Panc1 (cell line): Measurements from ENCODE around the gene PTPDC1. TPM values are rescaled to one million over a fixed set of nuclear protein-coding genes. Genes with fewer than 3 reads are reported as not detected.

Experiments used
- ATAC-seq: fragments of 200-7000 bp; cut with Tn5 transposase; 2 replicates; pipeline ENCODE4 v1.9.1; 2020; ENCODE audit warnings: mild to moderate bottlenecking, moderate library complexity
- BruUV-seq: library from RNA; stranded (reverse); fragments of 400-500 nt; replicated peaks from 2 replicates; lab custom pipeline; 2021; lab: Mats Ljungman, UMichigan
- CTCF ChIA-PET: fragments of 300-600 bp; sonication (Branson Sonifier 250); formaldehyde crosslinking; loops from one replicate; lab custom pipeline; 2022; ENCODE audit warnings: antibody characterized with exemption; lab: Charles Lee
- POLR2A ChIA-PET: fragments of 300-600 bp; sonication (Branson Sonifier 250); formaldehyde crosslinking; loops from one replicate; lab custom pipeline; 2022; ENCODE audit warnings: antibody characterized with exemption; lab: Charles Lee
- DNase-seq: peaks from one replicate; pipeline ENCODE4 v3.0.0-alpha.2; 2010; ENCODE audit warnings: low read depth, low spot score
- H3K27ac ChIP-seq: 2 replicates; pipeline ENCODE4 v1.5.1; 2011; ENCODE audit warnings: mild to moderate bottlenecking, low read length, inconsistent platforms
- H3K27me3 ChIP-seq: fragments of 200-500 bp; sonication (Bioruptor generic); 2 replicates; pipeline ENCODE4 v1.6.0; 2014; ENCODE audit warnings: low read length, inconsistent platforms; ENCODE audit not compliant: control insufficient read depth, insufficient read depth
- H3K36me3 ChIP-seq: fragments of 200-500 bp; sonication (Bioruptor generic); 2 replicates; pipeline ENCODE4 v1.5.1; 2014; ENCODE audit warnings: inconsistent platforms, mild to moderate bottlenecking, low read length, moderate library complexity; ENCODE audit not compliant: control insufficient read depth, insufficient read depth
- H3K4me1 ChIP-seq: 2 replicates; pipeline ENCODE4 v1.5.1; 2011; ENCODE audit warnings: inconsistent platforms, mild to moderate bottlenecking, low read length, moderate library complexity; ENCODE audit not compliant: control insufficient read depth, insufficient read depth
- H3K4me3 ChIP-seq, 2 experiments: 2 replicates each; pipeline ENCODE4 v1.5.1; 2011 to 2012; ENCODE audit warnings: low read depth in 2 of 2, low read length in 2 of 2, mild to moderate bottlenecking in 2 of 2, inconsistent platforms in 1 of 2, moderate library complexity in 1 of 2
- H3K9me3 ChIP-seq: fragments of 200-500 bp; sonication (Bioruptor generic); 2 replicates; pipeline ENCODE4 v1.5.1; 2014; ENCODE audit warnings: low read depth, mild to moderate bottlenecking, inconsistent platforms, low read length, moderate library complexity; ENCODE audit not compliant: control insufficient read depth, insufficient read depth
- CTCF ChIP-seq: fragments of 450-650 bp; IDR thresholded peaks from 2 replicates; pipeline ENCODE4 v1.5.1; 2017; ENCODE audit warnings: mild to moderate bottlenecking
- POLR2AphosphoS5 ChIP-seq: IDR thresholded peaks from 2 replicates; pipeline ENCODE4 v1.6.1; 2012; ENCODE audit warnings: mild to moderate bottlenecking, low read depth, low read length, moderate library complexity
- REST ChIP-seq, 2 experiments: IDR thresholded peaks; 2 replicates each; pipeline ENCODE4 v1.6.1; 2011 to 2012; ENCODE audit warnings: low read depth in 2 of 2, control low read depth in 1 of 2, low read length in 1 of 2, mild to moderate bottlenecking in 1 of 2, moderate library complexity in 1 of 2; ENCODE audit not compliant: insufficient read depth in 1 of 2
- SIN3A ChIP-seq: IDR thresholded peaks from 2 replicates; pipeline ENCODE4 v1.6.1; 2012; ENCODE audit warnings: low read depth, mild to moderate bottlenecking, low read length, moderate library complexity, borderline replicate concordance; ENCODE audit not compliant: insufficient read depth
- TCF7L2 ChIP-seq: IDR thresholded peaks from 2 replicates; pipeline ENCODE4 v1.6.1; 2011; ENCODE audit warnings: mild to moderate bottlenecking, low read depth, low read length, inconsistent platforms
- in situ Hi-C: cut with HindIII; loops from 2 replicates; pipeline ENCODE4 v1.10.0; 2016; ENCODE audit warnings: low sequenced_read_pairs, low pct_unique_long_range_greater_than_20kb
- intact Hi-C: fragments of 100-400 bp; cut with micrococcal nuclease; formaldehyde crosslinking; loops from one replicate; pipeline ENCODE4 v1.10.0; 2022; ENCODE audit not compliant: unreplicated experiment
- total RNA-seq: library from RNA; stranded (reverse); gene quantifications from one replicate; pipeline ENCODE4 v1.2.1, GENCODE V29; 2021; ENCODE audit not compliant: unreplicated experiment

PTPDC1 gene
- total RNA-seq, 1 experiment from 2014 or later, result 10.6 TPM

GRCh38 chr9:94054716-94055115 is 29.5 kb upstream of the PTPDC1 start:
- BruUV-seq, result no TSS peak
- in situ Hi-C loops (no loop called here), intact Hi-C loops (no loop called here)
- H3K27ac ChIP-seq, result no peak overlapping the region
- H3K4me3 ChIP-seq, result no peak overlapping the region
- DNase-seq (no peak), ATAC-seq (no peak)
- H3K4me1 ChIP-seq, result no peaks in the 10 kb centered on the region
- POLR2A ChIA-PET, result no interaction called here
- H3K36me3 ChIP-seq, result no peaks in the 10 kb centered on the region
- no peak for TF ChIP-seq TCF7L2
- TF ChIP-seq CTCF, result no peak
- TF ChIP-seq SIN3A, result no peak
- no peak for TF ChIP-seq POLR2AphosphoS5
- no peak for TF ChIP-seq REST (IDR thresholded peaks at IDR 0.05; ENCODE audit: insufficient read depth in 1 of 2, low read depth in 2 of 2, low read length in 1 of 2)
- H3K27me3 ChIP-seq, result no peaks in the 10 kb centered on the region
- H3K9me3 ChIP-seq, result no peaks in the 10 kb centered on the region
- CTCF ChIA-PET, result no interaction called here

GRCh38 chr9:94056442-94056974 is 27.8 kb upstream of the PTPDC1 start:
- Histone ChIP-seq H3K36me3 (no peaks in the 10 kb centered on the region), H3K27me3 (no peaks in the 10 kb centered on the region), H3K27ac (no peak overlapping the region), H3K4me1 (no peaks in the 10 kb centered on the region), H3K4me3 (no peak overlapping the region), H3K9me3 (no peaks in the 10 kb centered on the region)
- TF ChIP-seq SIN3A (no peak), REST (IDR thresholded peaks at IDR 0.05; ENCODE audit: insufficient read depth in 1 of 2, low read depth in 2 of 2, low read length in 1 of 2) (no peak), CTCF (no peak), TCF7L2 (no peak), POLR2AphosphoS5 (no peak)
- intact Hi-C loops, result no loop called here
- no peak for ATAC-seq
- in situ Hi-C loops, result no loop called here
- DNase-seq, result no peak
- POLR2A ChIA-PET, result no interaction called here
- CTCF ChIA-PET, result no interaction called here
- no TSS peak for BruUV-seq
